Measurements from ENCODE around the gene CALD1.

DNA sequence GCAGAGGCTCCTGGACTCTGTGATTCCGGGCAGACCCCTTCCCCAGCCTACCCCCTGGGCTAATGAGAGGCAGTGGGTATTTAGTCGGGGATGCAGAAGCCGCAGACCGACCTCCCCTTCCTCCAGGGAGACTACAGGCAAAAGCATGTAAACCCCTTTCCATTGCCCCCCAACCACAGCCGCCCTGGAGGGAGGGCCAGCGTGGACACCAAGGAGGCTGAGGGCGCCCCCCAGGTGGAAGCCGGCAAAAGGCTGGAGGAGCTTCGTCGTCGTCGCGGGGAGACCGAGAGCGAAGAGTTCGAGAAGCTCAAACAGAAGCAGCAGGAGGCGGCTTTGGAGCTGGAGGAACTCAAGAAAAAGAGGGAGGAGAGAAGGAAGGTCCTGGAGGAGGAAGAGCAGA is 167.9 kb downstream of the CALD1 start:
- TF ChIP-seq, protein P1, sequence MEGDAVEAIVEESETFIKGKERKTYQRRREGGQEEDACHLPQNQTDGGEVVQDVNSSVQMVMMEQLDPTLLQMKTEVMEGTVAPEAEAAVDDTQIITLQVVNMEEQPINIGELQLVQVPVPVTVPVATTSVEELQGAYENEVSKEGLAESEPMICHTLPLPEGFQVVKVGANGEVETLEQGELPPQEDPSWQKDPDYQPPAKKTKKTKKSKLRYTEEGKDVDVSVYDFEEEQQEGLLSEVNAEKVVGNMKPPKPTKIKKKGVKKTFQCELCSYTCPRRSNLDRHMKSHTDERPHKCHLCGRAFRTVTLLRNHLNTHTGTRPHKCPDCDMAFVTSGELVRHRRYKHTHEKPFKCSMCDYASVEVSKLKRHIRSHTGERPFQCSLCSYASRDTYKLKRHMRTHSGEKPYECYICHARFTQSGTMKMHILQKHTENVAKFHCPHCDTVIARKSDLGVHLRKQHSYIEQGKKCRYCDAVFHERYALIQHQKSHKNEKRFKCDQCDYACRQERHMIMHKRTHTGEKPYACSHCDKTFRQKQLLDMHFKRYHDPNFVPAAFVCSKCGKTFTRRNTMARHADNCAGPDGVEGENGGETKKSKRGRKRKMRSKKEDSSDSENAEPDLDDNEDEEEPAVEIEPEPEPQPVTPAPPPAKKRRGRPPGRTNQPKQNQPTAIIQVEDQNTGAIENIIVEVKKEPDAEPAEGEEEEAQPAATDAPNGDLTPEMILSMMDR (IDR thresholded peaks at IDR 0.05; ENCODE audit: low read depth, low read length, missing input control): no peak
- TF ChIP-seq, protein P2, sequence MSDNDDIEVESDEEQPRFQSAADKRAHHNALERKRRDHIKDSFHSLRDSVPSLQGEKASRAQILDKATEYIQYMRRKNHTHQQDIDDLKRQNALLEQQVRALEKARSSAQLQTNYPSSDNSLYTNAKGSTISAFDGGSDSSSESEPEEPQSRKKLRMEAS (IDR thresholded peaks at IDR 0.05): no peak
- TF ChIP-seq, protein P3, sequence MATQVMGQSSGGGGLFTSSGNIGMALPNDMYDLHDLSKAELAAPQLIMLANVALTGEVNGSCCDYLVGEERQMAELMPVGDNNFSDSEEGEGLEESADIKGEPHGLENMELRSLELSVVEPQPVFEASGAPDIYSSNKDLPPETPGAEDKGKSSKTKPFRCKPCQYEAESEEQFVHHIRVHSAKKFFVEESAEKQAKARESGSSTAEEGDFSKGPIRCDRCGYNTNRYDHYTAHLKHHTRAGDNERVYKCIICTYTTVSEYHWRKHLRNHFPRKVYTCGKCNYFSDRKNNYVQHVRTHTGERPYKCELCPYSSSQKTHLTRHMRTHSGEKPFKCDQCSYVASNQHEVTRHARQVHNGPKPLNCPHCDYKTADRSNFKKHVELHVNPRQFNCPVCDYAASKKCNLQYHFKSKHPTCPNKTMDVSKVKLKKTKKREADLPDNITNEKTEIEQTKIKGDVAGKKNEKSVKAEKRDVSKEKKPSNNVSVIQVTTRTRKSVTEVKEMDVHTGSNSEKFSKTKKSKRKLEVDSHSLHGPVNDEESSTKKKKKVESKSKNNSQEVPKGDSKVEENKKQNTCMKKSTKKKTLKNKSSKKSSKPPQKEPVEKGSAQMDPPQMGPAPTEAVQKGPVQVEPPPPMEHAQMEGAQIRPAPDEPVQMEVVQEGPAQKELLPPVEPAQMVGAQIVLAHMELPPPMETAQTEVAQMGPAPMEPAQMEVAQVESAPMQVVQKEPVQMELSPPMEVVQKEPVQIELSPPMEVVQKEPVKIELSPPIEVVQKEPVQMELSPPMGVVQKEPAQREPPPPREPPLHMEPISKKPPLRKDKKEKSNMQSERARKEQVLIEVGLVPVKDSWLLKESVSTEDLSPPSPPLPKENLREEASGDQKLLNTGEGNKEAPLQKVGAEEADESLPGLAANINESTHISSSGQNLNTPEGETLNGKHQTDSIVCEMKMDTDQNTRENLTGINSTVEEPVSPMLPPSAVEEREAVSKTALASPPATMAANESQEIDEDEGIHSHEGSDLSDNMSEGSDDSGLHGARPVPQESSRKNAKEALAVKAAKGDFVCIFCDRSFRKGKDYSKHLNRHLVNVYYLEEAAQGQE (IDR thresholded peaks at IDR 0.05): no peak
- TF ChIP-seq EGR1 (IDR thresholded peaks at IDR 0.05; ENCODE audit: low read depth in 2 of 2) (no peak), TAF1 (conservative IDR thresholded peaks at IDR 0.05) (no peak), SP1 (IDR thresholded peaks at IDR 0.05) (no peak), GABPA (IDR thresholded peaks at IDR 0.05 in 1 of 2, conservative IDR thresholded peaks at IDR 0.05 in 1 of 2) (no peak), RAD21 (IDR thresholded peaks at IDR 0.05) (no peak), HNF4A (conservative IDR thresholded peaks at IDR 0.05) (no peak), YY1 (IDR thresholded peaks at IDR 0.05) (no peak), RXRA (IDR thresholded peaks at IDR 0.05) (no peak)
